ENCODE results near the gene MFN2.
"Not testable (repeated sequence)": the region's sequence is repeated elsewhere in the genome, so short reads cannot be mapped to it uniquely, and the experiment has no call there.

Gene MFN2

DNA sequence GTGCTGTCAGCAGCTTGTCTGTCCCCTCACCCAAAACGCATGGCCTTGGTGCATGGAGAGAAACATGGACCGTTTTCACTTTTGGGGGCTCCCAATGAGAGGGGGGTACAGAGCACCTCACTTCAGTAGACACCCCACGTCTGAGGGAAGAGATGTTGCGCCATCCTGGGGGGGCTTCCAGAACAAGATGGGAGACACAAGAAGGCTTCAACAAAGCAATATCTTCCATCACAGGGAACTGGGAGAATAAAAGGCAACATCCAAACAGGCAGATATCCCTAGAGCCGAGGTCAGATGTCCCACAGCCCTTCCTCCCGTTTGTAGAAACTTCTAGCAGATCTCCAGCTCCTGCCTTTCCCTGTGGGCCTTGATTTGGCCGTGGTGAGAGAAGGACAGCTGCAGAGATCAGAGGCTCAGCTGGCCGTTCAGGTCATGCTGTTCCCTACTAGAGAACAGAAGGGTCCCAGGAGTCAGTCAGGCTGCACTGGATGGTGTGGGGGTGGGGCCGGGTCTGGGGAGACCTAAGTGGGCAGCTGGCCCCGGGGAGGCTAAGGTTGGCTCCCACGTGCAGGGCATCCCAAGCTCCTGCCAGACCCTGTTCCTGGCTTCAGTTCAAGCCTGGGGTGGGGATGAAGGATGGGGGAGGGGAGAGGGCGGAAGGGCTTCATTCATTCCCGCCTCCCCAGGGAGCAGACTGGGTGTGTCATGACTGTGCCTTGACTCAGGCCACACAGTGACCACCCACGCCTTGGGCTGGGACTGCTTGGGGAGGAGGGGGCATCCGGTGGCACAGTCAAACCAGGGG lies 41.3 kb upstream of the MFN2 start:
- H3K4me3 ChIP-seq (ENCODE audit: low read depth in 1 of 2, low read length in 1 of 2) = no peak overlapping the region
- no peaks in the 10 kb centered on the region for H3K9me3 ChIP-seq
- H3K27me3 ChIP-seq = no peaks in the 10 kb centered on the region
- TF ChIP-seq, protein P1, sequence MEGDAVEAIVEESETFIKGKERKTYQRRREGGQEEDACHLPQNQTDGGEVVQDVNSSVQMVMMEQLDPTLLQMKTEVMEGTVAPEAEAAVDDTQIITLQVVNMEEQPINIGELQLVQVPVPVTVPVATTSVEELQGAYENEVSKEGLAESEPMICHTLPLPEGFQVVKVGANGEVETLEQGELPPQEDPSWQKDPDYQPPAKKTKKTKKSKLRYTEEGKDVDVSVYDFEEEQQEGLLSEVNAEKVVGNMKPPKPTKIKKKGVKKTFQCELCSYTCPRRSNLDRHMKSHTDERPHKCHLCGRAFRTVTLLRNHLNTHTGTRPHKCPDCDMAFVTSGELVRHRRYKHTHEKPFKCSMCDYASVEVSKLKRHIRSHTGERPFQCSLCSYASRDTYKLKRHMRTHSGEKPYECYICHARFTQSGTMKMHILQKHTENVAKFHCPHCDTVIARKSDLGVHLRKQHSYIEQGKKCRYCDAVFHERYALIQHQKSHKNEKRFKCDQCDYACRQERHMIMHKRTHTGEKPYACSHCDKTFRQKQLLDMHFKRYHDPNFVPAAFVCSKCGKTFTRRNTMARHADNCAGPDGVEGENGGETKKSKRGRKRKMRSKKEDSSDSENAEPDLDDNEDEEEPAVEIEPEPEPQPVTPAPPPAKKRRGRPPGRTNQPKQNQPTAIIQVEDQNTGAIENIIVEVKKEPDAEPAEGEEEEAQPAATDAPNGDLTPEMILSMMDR (IDR thresholded peaks at IDR 0.05) = no peak
- peaks cover 30% of the 10 kb centered on the region for H3K36me3 ChIP-seq
- peaks cover 20 to 23% of the 10 kb centered on the region in 2 experiments for H3K4me1 ChIP-seq (ENCODE audit: control insufficient read depth in 1 of 2, insufficient read depth in 1 of 2, low read depth in 1 of 2, low read length in 1 of 2)
- no peak overlapping the region for H3K27ac ChIP-seq

DNA sequence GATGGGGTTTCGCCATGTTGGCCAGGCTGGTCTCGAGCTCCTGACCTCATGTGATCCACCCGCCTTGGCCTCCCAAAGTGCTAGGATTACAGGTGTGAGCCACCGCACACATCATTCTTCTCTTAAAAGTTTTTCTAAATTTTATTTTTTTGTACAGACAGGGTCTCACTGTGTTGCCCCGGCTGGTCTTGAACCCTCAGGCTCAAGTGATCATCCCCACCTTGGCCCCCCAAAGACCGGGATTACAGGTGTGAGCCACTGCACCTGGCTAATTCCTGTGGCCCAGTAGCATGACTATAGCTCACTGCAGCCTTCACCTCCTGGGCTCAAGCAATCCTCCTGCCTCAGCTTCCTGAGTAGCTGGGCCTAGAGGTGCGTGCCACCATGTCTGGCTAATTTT lies 40.5 kb upstream of the MFN2 start:
- H3K27me3 ChIP-seq; H3K27ac ChIP-seq; H3K9me3 ChIP-seq; H3K4me3 ChIP-seq (ENCODE audit: low read depth in 1 of 2, low read length in 1 of 2): not testable (repeated sequence)
- peaks cover 38% of the 10 kb centered on the region for H3K36me3 ChIP-seq
- peaks cover 14 to 15% of the 10 kb centered on the region in 2 experiments for H3K4me1 ChIP-seq (ENCODE audit: control insufficient read depth in 1 of 2, insufficient read depth in 1 of 2, low read depth in 1 of 2, low read length in 1 of 2)

GRCh38 chr1:11940260-11940921 lies 39.9 kb upstream of the MFN2 start:
- TF ChIP-seq, protein P1 (IDR thresholded peaks at IDR 0.05) = no peak
- peaks cover 44% of the 10 kb centered on the region for H3K36me3 ChIP-seq
- H3K9me3 ChIP-seq = no peaks in the 10 kb centered on the region
- H3K4me3 ChIP-seq (ENCODE audit: low read depth in 1 of 2, low read length in 1 of 2) = no peak overlapping the region
- no peaks in the 10 kb centered on the region for H3K27me3 ChIP-seq
- H3K4me1 ChIP-seq (ENCODE audit: control insufficient read depth in 1 of 2, insufficient read depth in 1 of 2, low read depth in 1 of 2, low read length in 1 of 2) = peaks cover 9% of the 10 kb centered on the region in 2 experiments
- no peak overlapping the region for H3K27ac ChIP-seq

DNA sequence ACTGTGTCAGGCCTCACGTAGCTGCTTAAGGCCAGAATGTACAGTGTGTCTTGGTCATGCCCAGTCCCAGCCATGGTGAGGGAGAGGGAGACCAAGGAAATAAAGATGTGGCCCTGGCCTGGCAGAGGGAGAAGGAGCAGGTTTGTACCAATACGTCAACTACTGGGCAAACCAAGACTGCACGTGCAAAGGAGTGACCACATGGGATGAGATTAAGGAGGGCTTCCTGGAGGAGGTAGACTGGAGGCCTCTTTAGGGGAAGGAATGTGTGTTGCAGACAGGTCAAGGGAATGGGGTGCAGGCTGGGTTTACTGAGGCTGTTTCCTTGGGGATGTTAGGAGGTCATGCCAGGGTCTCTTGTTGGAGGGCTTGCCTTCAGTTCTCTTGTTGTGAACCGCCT lies 38.0 kb upstream of the MFN2 start:
- no peaks in the 10 kb centered on the region for H3K27me3 ChIP-seq
- TF ChIP-seq, protein P1 (IDR thresholded peaks at IDR 0.05) = no peak
- no peak overlapping the region for H3K4me3 ChIP-seq (ENCODE audit: low read depth in 1 of 2, low read length in 1 of 2)
- no peaks in the 10 kb centered on the region for H3K4me1 ChIP-seq (ENCODE audit: control insufficient read depth in 1 of 2, insufficient read depth in 1 of 2, low read depth in 1 of 2, low read length in 1 of 2)
- H3K9me3 ChIP-seq = no peaks in the 10 kb centered on the region
- H3K27ac ChIP-seq = no peak overlapping the region
- H3K36me3 ChIP-seq = peaks cover 44% of the 10 kb centered on the region

DNA sequence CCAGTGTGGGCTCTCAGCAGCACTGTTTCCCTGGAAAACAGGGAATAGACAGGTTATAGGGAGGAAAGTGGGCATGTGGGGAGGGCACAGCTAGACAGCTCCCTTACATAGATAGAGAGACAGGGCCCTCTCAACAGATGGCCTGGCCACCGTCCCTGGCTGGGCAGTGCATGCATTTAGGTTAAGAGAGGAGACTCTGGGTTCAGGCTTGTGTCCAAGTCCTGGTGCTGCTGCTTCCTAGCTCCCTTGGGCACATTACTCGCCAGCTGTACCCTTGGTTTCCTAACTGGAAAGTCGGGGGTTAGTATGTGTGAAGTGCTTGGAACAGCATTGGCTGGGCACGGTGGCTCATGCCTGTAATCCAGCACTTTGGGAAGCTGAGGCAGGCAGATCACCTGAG lies 36.6 kb upstream of the MFN2 start:
- peaks cover 45% of the 10 kb centered on the region for H3K36me3 ChIP-seq
- no peaks in the 10 kb centered on the region for H3K4me1 ChIP-seq (ENCODE audit: control insufficient read depth in 1 of 2, insufficient read depth in 1 of 2, low read depth in 1 of 2, low read length in 1 of 2)

More for the DNA sequence above, 36.6 kb upstream of the MFN2 start:
- no peaks in the 10 kb centered on the region for H3K9me3 ChIP-seq
- H3K4me3 ChIP-seq (ENCODE audit: low read depth in 1 of 2, low read length in 1 of 2) = no peak overlapping the region
- no peak overlapping the region for H3K27ac ChIP-seq
- no peaks in the 10 kb centered on the region for H3K27me3 ChIP-seq
- TF ChIP-seq, protein P1 (IDR thresholded peaks at IDR 0.05) = no peak

Data from neutrophil (primary cell).